Ascending aorta (tissue), 2 donors: Measurements from ENCODE around the gene EOMES. TPM values are rescaled to one million over a fixed set of nuclear protein-coding genes. Genes with fewer than 3 reads are reported as not detected.

ENCODE experiments used
- DNase-seq, 2 donors: peaks; one replicate each; pipeline ENCODE4 v3.0.0-alpha.2; 2019; ENCODE audit warnings: low spot score in 2 of 2
- H3K27ac ChIP-seq, 2 donors: fragments of 200-600 bp; sonication (generic); one replicate each; pipeline ENCODE4 v1.5.1; 2016 to 2017; ENCODE audit warnings: mild to moderate bottlenecking in 1 of 2
- H3K27me3 ChIP-seq: fragments of 200-600 bp; sonication (generic); one replicate; pipeline ENCODE4 v1.5.1; 2017
- H3K36me3 ChIP-seq, 2 donors: fragments of 200-600 bp; sonication (generic); one replicate each; pipeline ENCODE4 v1.5.1; 2016
- H3K4me1 ChIP-seq, 2 donors: fragments of 200-600 bp; sonication (generic); one replicate each; pipeline ENCODE4 v1.5.1; 2016 to 2017; ENCODE audit warnings: mild to moderate bottlenecking in 1 of 2
- H3K4me3 ChIP-seq, 2 donors: fragments of 200-600 bp; sonication (generic); one replicate each; pipeline ENCODE4 v1.5.1; 2016 to 2017; ENCODE audit warnings: mild to moderate bottlenecking in 1 of 2
- H3K9me3 ChIP-seq, 2 donors: fragments of 200-600 bp; sonication (generic); one replicate each; pipeline ENCODE4 v1.5.1; 2016
- CTCF ChIP-seq, 3 experiments: fragments of 200-600 bp in 2 of 3; fragments of 450-650 bp in 1 of 3; sonication (generic) in 2 of 3; IDR thresholded peaks; one replicate each; pipeline ENCODE4 v1.5.1; 2016 to 2019; ENCODE audit warnings: antibody characterized with exemption in 3 of 3, mild to moderate bottlenecking in 1 of 3, moderate library complexity in 1 of 3
- intact Hi-C: fragments of 100-400 bp; cut with DNase I; formaldehyde crosslinking; loops from one replicate; pipeline ENCODE4 v1.15.1; 2023
- total RNA-seq: library from RNA; depleted of rRNA; stranded (reverse); fragments of >200 nt; gene quantifications from one replicate; pipeline ENCODE4 v1.1.0, GENCODE V29; 2016

Gene EOMES
- total RNA-seq, 1 donor from 2014 or later = not detected

GRCh38 chr3:27723815-27724458 lies 1.8 kb upstream of the EOMES start:
- TF ChIP-seq CTCF (IDR thresholded peaks at IDR 0.05) = no peak
- intact Hi-C loops = no loop called here
- no peak overlapping the region for H3K27ac ChIP-seq
- no peaks in the 10 kb centered on the region for H3K9me3 ChIP-seq
- no peak for DNase-seq
- no peaks in the 10 kb centered on the region for H3K36me3 ChIP-seq
- peaks cover 46% of the 10 kb centered on the region for H3K27me3 ChIP-seq
- H3K4me3 ChIP-seq = peak overlapping the region; percentile 32 to 60
- H3K4me1 ChIP-seq = peaks cover 8 to 15% of the 10 kb centered on the region in 2 donors

GRCh38 chr3:27723456-27723814 lies 1.3 kb upstream of the EOMES start:
- no peak for TF ChIP-seq CTCF (IDR thresholded peaks at IDR 0.05)
- no peaks in the 10 kb centered on the region for H3K36me3 ChIP-seq
- H3K4me1 ChIP-seq = peaks cover 8 to 15% of the 10 kb centered on the region in 2 donors
- no peak for DNase-seq
- H3K27ac ChIP-seq = no peak overlapping the region
- peak overlapping the region; percentile 32 to 60 for H3K4me3 ChIP-seq
- intact Hi-C loops = no loop called here
- no peaks in the 10 kb centered on the region for H3K9me3 ChIP-seq
- H3K27me3 ChIP-seq = peaks cover 41% of the 10 kb centered on the region

- H3K9me3 ChIP-seq = no peaks in the 10 kb centered on the region
- intact Hi-C loops = no loop called here
- no peak for DNase-seq
- no peaks in the 10 kb centered on the region for H3K36me3 ChIP-seq
- H3K27me3 ChIP-seq = peaks cover 37% of the 10 kb centered on the region
- no peak overlapping the region for H3K27ac ChIP-seq
- TF ChIP-seq CTCF (IDR thresholded peaks at IDR 0.05) = no peak
- H3K4me3 ChIP-seq = peak overlapping the region; percentile 32 to 60
- H3K4me1 ChIP-seq = peaks cover 8 to 15% of the 10 kb centered on the region in 2 donors
Measured at GRCh38 chr3:27723001-27723445, 900 bp upstream of the EOMES start.

- H3K27me3 ChIP-seq = peaks cover 27% of the 10 kb centered on the region
- DNase-seq = no peak
- peaks cover 8 to 15% of the 10 kb centered on the region in 2 donors for H3K4me1 ChIP-seq
- no peak overlapping the region for H3K27ac ChIP-seq
- H3K9me3 ChIP-seq = no peaks in the 10 kb centered on the region
- H3K4me3 ChIP-seq = peak overlapping the region; percentile 46 to 60
- TF ChIP-seq CTCF (IDR thresholded peaks at IDR 0.05) = peak in 1 of 3 experiments; percentile 9
- intact Hi-C loops = no loop called here
- no peaks in the 10 kb centered on the region for H3K36me3 ChIP-seq
Measured at GRCh38 chr3:27720899-27721716, 1.0 kb downstream of the EOMES start.

GRCh38 chr3:27719314-27720003 lies 2.7 kb downstream of the EOMES start:
- no peak for TF ChIP-seq CTCF (IDR thresholded peaks at IDR 0.05)
- peaks cover 25% of the 10 kb centered on the region for H3K27me3 ChIP-seq
- no peak overlapping the region for H3K4me3 ChIP-seq
- H3K4me1 ChIP-seq = peaks cover 15 to 17% of the 10 kb centered on the region in 2 donors
- intact Hi-C loops = loop anchor here (10.0 kb wide), 1 partner anchor 525 kb away; the partner anchor contains the start of gene CMC1
- no peak overlapping the region for H3K27ac ChIP-seq
- no peaks in the 10 kb centered on the region for H3K36me3 ChIP-seq
- H3K9me3 ChIP-seq = no peaks in the 10 kb centered on the region
- no peak for DNase-seq
